Umbilical cord (tissue), 1 donor: ENCODE results near the gene SLC2A3. TPM values are rescaled to one million over a fixed set of nuclear protein-coding genes. Genes with fewer than 3 reads are reported as not detected.

Experiments used
- total RNA-seq: library from RNA; depleted of rRNA; stranded (reverse); fragments of >200 nt; gene quantifications from one replicate; pipeline ENCODE4 v1.2.3, GENCODE V29; 2014; ENCODE audit warnings: low replicate concordance; ENCODE audit not compliant: insufficient read depth

The SLC2A3 gene
- total RNA-seq, 1 donor from 2014 or later: 202 TPM

Other genes with a start within 250 kb of the SLC2A3 start
- gene GDF3, start 240.4 kb downstream of the SLC2A3 start, total RNA-seq: 2.9 TPM
- gene DPPA3, start 224.8 kb downstream of the SLC2A3 start, total RNA-seq: not detected
- gene CLEC4C, start 188.8 kb downstream of the SLC2A3 start, total RNA-seq: not detected
- not detected for gene NANOGNB, start 171.0 kb downstream of the SLC2A3 start, total RNA-seq
- gene NANOG, start 146.8 kb downstream of the SLC2A3 start, total RNA-seq: 0.24 TPM
- 4.3 TPM for gene SLC2A14, start 63.3 kb downstream of the SLC2A3 start, total RNA-seq
- 6.5 TPM for gene FOXJ2, start 96.5 kb upstream of the SLC2A3 start, total RNA-seq
- gene C3AR1, start 130.2 kb upstream of the SLC2A3 start, total RNA-seq: 9.6 TPM
- gene NECAP1, start 146.1 kb upstream of the SLC2A3 start, total RNA-seq: 76.6 TPM
- 4.3 TPM for gene CLEC4A, start 187.4 kb upstream of the SLC2A3 start, total RNA-seq
- 10.6 TPM for gene ZNF705A, start 220.8 kb upstream of the SLC2A3 start, total RNA-seq